Gastroesophageal sphincter (tissue), 4 donors: ENCODE measurements around the gene MSANTD7. TPM values are rescaled to one million over a fixed set of nuclear protein-coding genes. Genes with fewer than 3 reads are reported as not detected.

ENCODE experiments used
- ATAC-seq: fragments of 150-250 bp; one replicate; pipeline ENCODE4 v1.9.1; 2016; ENCODE audit warnings: mild to moderate bottlenecking, moderate library complexity
- H3K27ac ChIP-seq, 4 donors: fragments of 200-600 bp; sonication (generic) in 3 of 4; 1 replicate in 3 of 4; 2 replicates in 1 of 4; pipeline ENCODE4 v1.5.1; 2016 to 2019
- H3K27me3 ChIP-seq: fragments of 200-600 bp; sonication (generic); one replicate; pipeline ENCODE4 v1.5.1; 2019
- H3K36me3 ChIP-seq, 2 donors: fragments of 200-600 bp; sonication (generic); one replicate each; pipeline ENCODE4 v1.5.1; 2019; ENCODE audit warnings: control low read depth in 1 of 2
- H3K4me1 ChIP-seq, 3 donors: fragments of 200-600 bp; sonication (generic); 1 replicate in 2 of 3; 2 replicates in 1 of 3; pipeline ENCODE4 v1.5.1; 2016 to 2019; ENCODE audit warnings: control low read depth in 2 of 3
- H3K4me3 ChIP-seq, 2 donors: fragments of 200-600 bp; sonication (generic); one replicate each; pipeline ENCODE4 v1.5.1; 2019; ENCODE audit warnings: mild to moderate bottlenecking in 1 of 2, moderate library complexity in 1 of 2
- H3K9me3 ChIP-seq, 3 donors: fragments of 200-600 bp; sonication (generic); one replicate each; pipeline ENCODE4 v1.5.1; 2017 to 2019; ENCODE audit warnings: control low read depth in 2 of 3
- CTCF ChIP-seq, 4 experiments: fragments of 200-600 bp in 2 of 4; fragments of 450-650 bp in 2 of 4; sonication (generic) in 1 of 4; IDR thresholded peaks; one replicate each; pipeline ENCODE4 v1.5.1; 2017 to 2019; ENCODE audit warnings: antibody characterized with exemption in 4 of 4, mild to moderate bottlenecking in 2 of 4, moderate library complexity in 2 of 4
- EP300 ChIP-seq: sonication (generic); formaldehyde crosslinking; IDR thresholded peaks from one replicate; pipeline ENCODE4 v1.6.1; 2017; ENCODE audit warnings: antibody characterized with exemption, mild to moderate bottlenecking
- POLR2A ChIP-seq, 2 donors: fragments of 450-650 bp; IDR thresholded peaks; one replicate each; pipeline ENCODE4 v1.6.1; 2017; ENCODE audit warnings: antibody characterized with exemption in 2 of 2, mild to moderate bottlenecking in 2 of 2, moderate library complexity in 1 of 2
- POLR2AphosphoS5 ChIP-seq: sonication (generic); formaldehyde crosslinking; IDR thresholded peaks from one replicate; pipeline ENCODE4 v1.6.1; 2017; ENCODE audit warnings: antibody characterized with exemption
- whole genome bisulfite sequencing, 2 donors: methylation state at CpG; one replicate each; pipeline ENCODE4 v1.1.5; 2018; ENCODE audit warnings: low coverage in 1 of 2; 5-methylcytosine and 5-hydroxymethylcytosine counted together
- total RNA-seq, 4 donors: library from RNA; depleted of rRNA; stranded (reverse); fragments of >200 nt; gene quantifications; one replicate each; pipeline ENCODE4 v1.1.0, GENCODE V29; 2016

The MSANTD7 gene
- total RNA-seq, 4 donors from 2014 or later, result 8.2 to 15.5 (median 11.6) TPM

GRCh38 chr10:14823966-14824365, 14.1 kb upstream of the MSANTD7 start:
- no peak for TF ChIP-seq POLR2A (IDR thresholded peaks at IDR 0.05)
- TF ChIP-seq EP300, result no peak
- no peak for TF ChIP-seq CTCF (IDR thresholded peaks at IDR 0.05)
- H3K27ac ChIP-seq, result no peak overlapping the region
- H3K9me3 ChIP-seq, result no peaks in the 10 kb centered on the region
- ATAC-seq, result no peak
- no peaks in the 10 kb centered on the region for H3K27me3 ChIP-seq
- WGBS, 2 donors, result 73 to 78% methylated on average over 3 of the region's 3 CpGs
- no peaks in the 10 kb centered on the region for H3K36me3 ChIP-seq
- no peak overlapping the region for H3K4me3 ChIP-seq
- no peaks in the 10 kb centered on the region for H3K4me1 ChIP-seq

- no peak overlapping the region for H3K4me3 ChIP-seq
- TF ChIP-seq EP300, result no peak
- TF ChIP-seq CTCF (IDR thresholded peaks at IDR 0.05), result no peak
- no peak for TF ChIP-seq POLR2AphosphoS5
- TF ChIP-seq POLR2A (IDR thresholded peaks at IDR 0.05), result no peak
- no peak overlapping the region for H3K27ac ChIP-seq
- no peaks in the 10 kb centered on the region for H3K9me3 ChIP-seq
- ATAC-seq, result no peak
- H3K27me3 ChIP-seq, result no peaks in the 10 kb centered on the region
- H3K36me3 ChIP-seq, result no peaks in the 10 kb centered on the region
- 63 to 83% methylated on average over 1 of the region's 1 CpG for WGBS, 2 donors
- H3K4me1 ChIP-seq, result no peaks in the 10 kb centered on the region
These were observed 11.9 kb upstream of the MSANTD7 start for GRCh38 chr10:14826076-14826829.

- ATAC-seq, result no peak
- H3K4me1 ChIP-seq, result peaks cover 0 to 13% (median 5%) of the 10 kb centered on the region in 3 donors
- no peak overlapping the region for H3K27ac ChIP-seq
- H3K36me3 ChIP-seq, result peaks cover 0 to 3% of the 10 kb centered on the region in 2 donors
- H3K27me3 ChIP-seq, result no peaks in the 10 kb centered on the region
- TF ChIP-seq POLR2AphosphoS5 (no peak), CTCF (IDR thresholded peaks at IDR 0.05) (no peak), POLR2A (IDR thresholded peaks at IDR 0.05) (no peak), EP300 (no peak)
- H3K4me3 ChIP-seq, result no peak overlapping the region
- WGBS, 2 donors, result 73 to 79% methylated on average over 2 to 3 of the region's 3 CpGs
- H3K9me3 ChIP-seq, result no peaks in the 10 kb centered on the region
These were observed 5.0 kb upstream of the MSANTD7 start for GRCh38 chr10:14833106-14833505.

GRCh38 chr10:14836208-14836607, 1.9 kb upstream of the MSANTD7 start:
- peaks cover 0 to 15% of the 10 kb centered on the region in 2 donors for H3K36me3 ChIP-seq
- no peaks in the 10 kb centered on the region for H3K27me3 ChIP-seq
- H3K4me1 ChIP-seq, result peaks cover 0 to 28% (median 11%) of the 10 kb centered on the region in 3 donors
- H3K4me3 ChIP-seq, result no peak overlapping the region
- no peaks in the 10 kb centered on the region for H3K9me3 ChIP-seq
- 91% methylated on average over 2 of the region's 2 CpGs for WGBS, 2 donors
- no peak for TF ChIP-seq CTCF (IDR thresholded peaks at IDR 0.05)
- TF ChIP-seq POLR2AphosphoS5, result no peak
- no peak for TF ChIP-seq EP300
- peak overlapping the region in 2 of 4 donors; percentile 97 to 99 for H3K27ac ChIP-seq
- no peak for ATAC-seq
